K562 (cell line): ENCODE measurements around the gene SPAG16. TPM values are rescaled to one million over a fixed set of nuclear protein-coding genes. Genes with fewer than 3 reads are reported as not detected.

Source experiments
- ATAC-seq: fragments of 200-7000 bp; cut with Tn5 transposase; 3 replicates; pipeline ENCODE4 v1.9.1; 2020; ENCODE audit warnings: moderate library complexity
- BruUV-seq: library from RNA; stranded (reverse); fragments of 400-500 nt; replicated peaks from 2 replicates; lab custom pipeline; 2021; lab: Mats Ljungman, UMichigan
- CTCF ChIA-PET: fragments of 300-600 bp; formaldehyde crosslinking; extraction: SDS; loops from one replicate; lab custom pipeline; 2021; ENCODE audit warnings: low intra/inter-chr PET ratio; lab: Yijun Ruan, JAX
- POLR2A ChIA-PET: fragments of 300-600, 350-650 bp; sonication (Branson Sonifier 250); formaldehyde crosslinking; extraction: SDS; loops from one replicate; lab custom pipeline; 2021; ENCODE audit warnings: antibody characterized with exemption, inconsistent platforms; lab: Yijun Ruan, JAX
- DNase-seq, 4 experiments: peaks; one replicate each; pipeline versions ENCODE4 v3.0.0 to v3.0.0-alpha.2; 2011 to 2018; ENCODE audit warnings: low spot score in 3 of 4, mixed read lengths in 3 of 4; ENCODE audit errors: extremely low read depth in 1 of 4
- FAIRE-seq: peaks from 2 replicates; lab custom pipeline; 2011; peaks lifted over from hg19 to GRCh38; lab: Jason Lieb, UNC
- H2AFZ ChIP-seq: 2 replicates; pipeline ENCODE4 v1.6.0; 2011; ENCODE audit warnings: low read depth, low read length, control low read depth, inconsistent platforms
- H3K27ac ChIP-seq: fragments of 200-600 bp; 3 replicates; pipeline ENCODE4 v1.8.0; 2011; ENCODE audit warnings: low read depth, mild to moderate bottlenecking, control low read depth, inconsistent platforms, low read length, moderate library complexity, mixed read lengths; ENCODE audit errors: extremely low read depth
- H3K27me3 ChIP-seq, 2 experiments: fragments of 300-600 bp in 1 of 2; 2 replicates in 1 of 2; 3 replicates in 1 of 2; pipeline versions ENCODE4 v1.6.0 to v1.8.0; 2011; ENCODE audit warnings: inconsistent platforms in 2 of 2, low read length in 2 of 2, mild to moderate bottlenecking in 1 of 2, mixed read lengths in 1 of 2, moderate library complexity in 1 of 2; ENCODE audit not compliant: control insufficient read depth in 2 of 2, insufficient read depth in 2 of 2
- H3K36me3 ChIP-seq: fragments of 300-600 bp; 3 replicates; pipeline ENCODE4 v1.8.0; 2011; ENCODE audit warnings: mild to moderate bottlenecking, low read length, inconsistent platforms; ENCODE audit not compliant: control insufficient read depth, insufficient read depth
- H3K4me1 ChIP-seq, 2 experiments: fragments of 200-600 bp in 1 of 2; replicated peaks in 1 of 2; 2 replicates in 1 of 2; 3 replicates in 1 of 2; pipeline versions ENCODE4 v1.5.1 to v1.8.0; 2011; ENCODE audit warnings: inconsistent platforms in 2 of 2, low read length in 2 of 2, mild to moderate bottlenecking in 1 of 2, mixed read lengths in 1 of 2, moderate library complexity in 1 of 2; ENCODE audit not compliant: control insufficient read depth in 2 of 2, insufficient read depth in 2 of 2
- H3K4me2 ChIP-seq: 2 replicates; pipeline ENCODE4 v1.6.1; 2011; ENCODE audit warnings: low read length, control low read depth, inconsistent platforms, mixed read lengths; ENCODE audit not compliant: insufficient read depth
- H3K4me3 ChIP-seq: fragments of 200-600 bp; sonication (generic), shearing (Covaris generic); 2 replicates; pipeline ENCODE4 v1.5.1; 2016; ENCODE audit warnings: control low read depth, inconsistent platforms
- H3K79me2 ChIP-seq: fragments of 200-600 bp; 3 replicates; pipeline ENCODE4 v1.8.0; 2011; ENCODE audit warnings: low read length, inconsistent platforms; ENCODE audit not compliant: control insufficient read depth, insufficient read depth
- H3K9ac ChIP-seq, 2 experiments: 2 replicates each; pipeline versions ENCODE4 v1.6.0 to v1.6.1; 2011; ENCODE audit warnings: low read depth in 2 of 2, low read length in 2 of 2, control low read depth in 1 of 2, inconsistent platforms in 1 of 2, mild to moderate bottlenecking in 1 of 2, mixed read lengths in 1 of 2; ENCODE audit not compliant: insufficient read depth in 1 of 2
- H3K9me1 ChIP-seq: one replicate; pipeline ENCODE4 v1.6.0; 2011; ENCODE audit warnings: inconsistent platforms, mild to moderate bottlenecking, low read length, moderate library complexity; ENCODE audit not compliant: control insufficient read depth, insufficient read depth
- H3K9me3 ChIP-seq: replicated peaks from 2 replicates; pipeline ENCODE4 v1.5.1; 2011; ENCODE audit warnings: low read depth, low read length, inconsistent platforms; ENCODE audit not compliant: control insufficient read depth, insufficient read depth
- H4K20me1 ChIP-seq: replicated peaks from 2 replicates; pipeline ENCODE4 v1.6.1; 2011; ENCODE audit warnings: low read length, inconsistent platforms, mixed read lengths; ENCODE audit not compliant: control insufficient read depth, insufficient read depth
- ARID2 ChIP-seq: fragments of 450-650 bp; IDR thresholded peaks from 2 replicates; pipeline ENCODE4 v1.6.1; 2017; ENCODE audit warnings: antibody characterized with exemption, mild to moderate bottlenecking
- CUX1 ChIP-seq: fragments of 200-800 bp; sonication (Bioruptor generic); IDR thresholded peaks from 2 replicates; pipeline ENCODE4 v1.6.1; 2016; ENCODE audit warnings: missing genetic modification characterization, missing compliant biosample characterization
- KDM5B ChIP-seq: fragments of 200-600 bp; sonication (generic); IDR thresholded peaks from 2 replicates; pipeline ENCODE4 v1.6.1; 2012; ENCODE audit warnings: low read depth, mild to moderate bottlenecking, moderate library complexity, low read length, control low read depth, inconsistent platforms; ENCODE audit not compliant: insufficient replicate concordance
- MTA3 ChIP-seq: fragments of 450-650 bp; formaldehyde crosslinking; IDR thresholded peaks from 2 replicates; pipeline ENCODE4 v1.6.1; 2017; ENCODE audit warnings: mild to moderate bottlenecking, borderline replicate concordance
- PHF20 ChIP-seq: fragments of 450-650 bp; IDR thresholded peaks from 2 replicates; pipeline ENCODE4 v1.6.1; 2018; ENCODE audit not compliant: partially characterized antibody
- PHTF2 ChIP-seq: fragments of 250-450 bp; sonication (Bioruptor Pico); IDR thresholded peaks from 2 replicates; pipeline ENCODE4 v1.5.0; 2021; ENCODE audit warnings: mild to moderate bottlenecking
- XRCC5 ChIP-seq: fragments of 200-400 bp; formaldehyde crosslinking; IDR thresholded peaks from 2 replicates; pipeline ENCODE4 v1.6.1; 2017; ENCODE audit warnings: low read depth, mild to moderate bottlenecking, low read length
- ZBTB11 ChIP-seq, 3 experiments: fragments of 200-800 bp in 1 of 3; fragments of 250-450 bp in 1 of 3; fragments of 450-650 bp in 1 of 3; sonication (Bioruptor Pico) in 1 of 3; sonication (Bioruptor generic) in 1 of 3; formaldehyde crosslinking in 1 of 3; IDR thresholded peaks; 2 replicates each; pipeline versions ENCODE4 v1.6.1 to v1.8.0; 2016 to 2022; ENCODE audit warnings: mild to moderate bottlenecking in 2 of 3, missing genetic modification characterization in 2 of 3, missing compliant biosample characterization in 1 of 3, moderate library complexity in 1 of 3
- ZNF561 ChIP-seq: fragments of 450-650 bp; formaldehyde crosslinking; conservative IDR thresholded peaks from 2 replicates; pipeline ENCODE4 v1.4.0; 2020; ENCODE audit warnings: mild to moderate bottlenecking, moderate library complexity
- ZNF707 ChIP-seq: fragments of 250-450 bp; sonication (Bioruptor Pico); conservative IDR thresholded peaks from 2 replicates; pipeline ENCODE4 v1.8.0; 2022; ENCODE audit warnings: inconsistent platforms, mild to moderate bottlenecking, moderate library complexity
- ZNF766 ChIP-seq: fragments of 200-800 bp; sonication (Bioruptor generic); conservative IDR thresholded peaks from 2 replicates; pipeline ENCODE4 v1.6.1; 2016; ENCODE audit warnings: missing genetic modification characterization, missing compliant biosample characterization
- WGBS: fragments of 100-300 bp; shearing (Covaris generic); methylation state at CpG from one replicate; pipeline ENCODE4 v1.1.6; 2016; ENCODE audit warnings: low coverage, mixed read lengths; ENCODE audit not compliant: insufficient coverage; ENCODE audit errors: missing lambda C conversion rate; 5-methylcytosine and 5-hydroxymethylcytosine counted together
- in situ Hi-C: fragments of 300-500 bp; cut with MboI; formaldehyde crosslinking; loops from 4 replicates; pipeline ENCODE4 v1.15.0; 2018; ENCODE audit warnings: inconsistent platforms, mixed read lengths
- intact Hi-C: fragments of 100-400 bp; cut with micrococcal nuclease; formaldehyde crosslinking; loops from 2 replicates; pipeline ENCODE4 v1.14.2; 2022
- polyA plus RNA-seq, 8 experiments: library from polyadenylated mRNA; depleted of rRNA in 4 of 8; stranded (reverse) in 5 of 8; unstranded in 3 of 8; fragments of >200 nt; fragmentation: Nextera tagmentation in 2 of 8; fragmentation: Illumina TruSeq in 1 of 8; extraction: Ambion mirVana in 2 of 8; extraction: Trizol in 1 of 8; gene quantifications; 2 replicates each; pipeline versions ENCODE4 v1.2.1 to v1.2.3, GENCODE V29; 2011 to 2014; ENCODE audit warnings: inconsistent platforms in 1 of 8, missing spikeins in 1 of 8
- total RNA-seq, 7 experiments: library from RNA; depleted of rRNA in 6 of 7; stranded (reverse); fragments of >200 nt in 6 of 7; fragmentation: Illumina TruSeq in 2 of 7; extraction: Trizol in 2 of 7; gene quantifications; 2 replicates each; pipeline versions ENCODE4 v1.2.1 to v1.2.3, GENCODE V29; 2011 to 2021; ENCODE audit warnings: low replicate concordance in 1 of 7

Gene SPAG16
- total and polyA plus RNA-seq, 9 of the 15 experiments (the other 6 are each of a cell fraction or from before 2014, with no cell fraction given) = 0.98 to 5.9 (median 3.5) TPM

DNA sequence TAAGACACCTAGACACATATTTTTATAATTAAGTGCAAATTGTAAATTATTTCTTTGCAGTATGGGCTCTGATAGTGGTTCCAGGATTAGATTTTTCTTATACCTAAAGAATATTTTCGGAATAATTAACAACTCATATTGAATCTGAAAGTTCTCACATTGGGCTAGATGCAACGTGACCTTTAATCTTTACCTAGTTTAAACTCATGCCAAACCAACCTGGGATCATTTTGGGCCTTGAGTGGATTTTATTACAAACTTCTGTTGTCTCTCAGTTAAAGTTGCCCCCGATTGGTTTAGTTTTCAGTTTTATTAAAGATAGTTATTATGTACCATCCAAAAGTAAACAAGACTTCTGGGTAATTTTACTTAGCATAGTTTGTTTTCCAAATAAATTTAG, 896.4 kb downstream of the SPAG16 start:
- intact Hi-C loops = no loop called here
- FAIRE-seq = no peak
- BruUV-seq = no TSS peak
- ChIA-PET POLR2A (no interaction called here), CTCF (no interaction called here)
- no peak overlapping the region for H3K4me3 ChIP-seq
- DNase-seq = no peak
- no peaks in the 10 kb centered on the region for H4K20me1 ChIP-seq
- WGBS = 0% methylated on average over 3 of the region's 3 CpGs
- no peak overlapping the region for H3K27ac ChIP-seq
- H3K9me1 ChIP-seq = no peaks in the 10 kb centered on the region
- H3K27me3 ChIP-seq = no peaks in the 10 kb centered on the region
- H3K4me2 ChIP-seq = no peak overlapping the region
- TF ChIP-seq ARID2 = no peak
- no peak for TF ChIP-seq ZNF561 (CRISPR knock-in tag)
- TF ChIP-seq PHF20 = no peak
- TF ChIP-seq KDM5B = no peak
- TF ChIP-seq ZNF707 (CRISPR knock-in tag) = no peak
- TF ChIP-seq XRCC5 = no peak
- TF ChIP-seq ZBTB11 (CRISPR knock-in tag; IDR thresholded peaks at IDR 0.05) = no peak
- no peak for TF ChIP-seq PHTF2 (CRISPR knock-in tag)
- TF ChIP-seq MTA3 = no peak
- TF ChIP-seq CUX1 (CRISPR knock-in tag) = no peak
- no peak for TF ChIP-seq ZNF766 (CRISPR knock-in tag)
- H3K79me2 ChIP-seq = no peaks in the 10 kb centered on the region
- H3K36me3 ChIP-seq = no peaks in the 10 kb centered on the region
- no peak overlapping the region for H2AFZ ChIP-seq
- H3K9ac ChIP-seq = no peak overlapping the region
- no peaks in the 10 kb centered on the region for H3K4me1 ChIP-seq
- ATAC-seq = no peak
- no peaks in the 10 kb centered on the region for H3K9me3 ChIP-seq
- in situ Hi-C loops = no loop called here
